NCI-H1694 treated with DMSO at 0.1 percent for 48 hours (cell line): ENCODE measurements around the gene PLD4.
"Not testable (repeated sequence)": the region's sequence is repeated elsewhere in the genome, so short reads cannot be mapped to it uniquely, and the experiment has no call there.

Experiments used
- DNase-seq: peaks from one replicate; lab custom pipeline; 2025; lab: John Stamatoyannopoulos, UW

PLD4 gene, protein sequence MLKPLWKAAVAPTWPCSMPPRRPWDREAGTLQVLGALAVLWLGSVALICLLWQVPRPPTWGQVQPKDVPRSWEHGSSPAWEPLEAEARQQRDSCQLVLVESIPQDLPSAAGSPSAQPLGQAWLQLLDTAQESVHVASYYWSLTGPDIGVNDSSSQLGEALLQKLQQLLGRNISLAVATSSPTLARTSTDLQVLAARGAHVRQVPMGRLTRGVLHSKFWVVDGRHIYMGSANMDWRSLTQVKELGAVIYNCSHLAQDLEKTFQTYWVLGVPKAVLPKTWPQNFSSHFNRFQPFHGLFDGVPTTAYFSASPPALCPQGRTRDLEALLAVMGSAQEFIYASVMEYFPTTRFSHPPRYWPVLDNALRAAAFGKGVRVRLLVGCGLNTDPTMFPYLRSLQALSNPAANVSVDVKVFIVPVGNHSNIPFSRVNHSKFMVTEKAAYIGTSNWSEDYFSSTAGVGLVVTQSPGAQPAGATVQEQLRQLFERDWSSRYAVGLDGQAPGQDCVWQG

DNA sequence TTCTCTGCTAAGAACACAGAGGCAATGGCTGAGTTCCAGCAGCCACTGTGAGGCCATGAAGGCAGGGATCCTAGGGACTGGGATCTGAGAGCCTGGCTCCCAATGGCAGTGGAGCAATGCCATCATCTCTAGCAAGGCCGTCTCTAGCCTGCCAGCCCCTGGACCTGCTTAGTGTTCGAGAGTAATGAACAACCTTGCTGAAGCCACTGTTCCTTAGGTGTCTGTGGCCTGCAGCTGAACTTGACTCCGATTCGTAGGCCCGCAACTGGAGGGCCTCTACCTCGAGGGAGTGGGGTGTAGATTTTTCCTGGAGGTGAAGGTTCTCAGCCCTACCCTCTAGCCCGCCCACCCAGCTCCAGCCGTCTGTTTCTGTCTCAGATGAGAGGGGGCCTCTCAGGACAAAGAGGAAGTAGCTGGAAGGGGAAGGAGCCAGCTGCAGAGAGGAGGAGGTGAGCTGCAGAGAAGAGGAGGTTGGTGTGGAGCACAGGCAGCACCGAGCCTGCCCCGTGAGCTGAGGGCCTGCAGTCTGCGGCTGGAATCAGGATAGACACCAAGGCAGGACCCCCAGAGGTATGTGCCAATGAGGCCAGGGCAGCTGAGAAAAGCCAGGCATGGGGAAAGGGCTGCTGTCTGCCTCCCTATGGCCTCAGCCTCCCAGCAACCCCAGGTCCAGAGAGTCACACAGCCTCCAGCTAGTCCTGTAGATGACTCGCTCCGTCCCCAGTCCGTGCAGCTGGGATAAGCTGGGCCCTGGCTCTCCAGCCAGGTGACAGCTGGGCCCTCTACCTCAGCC, at the start of gene PLD4:
TSS of gene PLD4 (plus strand) at position 459 of the 793 bp plus-strand sequence. CDS start 2,262 bp downstream, outside the sequence.
- DNase-seq: no peak

DNA sequence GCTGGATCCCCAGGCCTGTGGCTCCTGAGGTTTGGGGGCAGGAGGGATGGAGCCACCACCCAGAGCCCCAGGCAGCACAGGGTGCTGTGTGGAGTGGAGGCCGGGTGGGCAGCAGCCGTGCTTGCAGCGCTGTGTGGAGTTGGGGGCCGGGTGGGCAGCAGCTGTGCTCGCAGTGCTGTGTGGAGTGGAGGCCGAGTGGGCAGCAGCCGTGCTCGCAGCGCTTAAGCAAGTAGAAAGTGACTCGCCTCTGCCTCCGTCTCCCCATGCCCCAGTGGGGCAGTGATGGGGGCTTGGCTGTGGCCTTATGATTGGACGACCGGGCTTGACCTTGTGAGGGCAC, 49.3 kb upstream of the PLD4 start:
- DNase-seq: no peak

DNA sequence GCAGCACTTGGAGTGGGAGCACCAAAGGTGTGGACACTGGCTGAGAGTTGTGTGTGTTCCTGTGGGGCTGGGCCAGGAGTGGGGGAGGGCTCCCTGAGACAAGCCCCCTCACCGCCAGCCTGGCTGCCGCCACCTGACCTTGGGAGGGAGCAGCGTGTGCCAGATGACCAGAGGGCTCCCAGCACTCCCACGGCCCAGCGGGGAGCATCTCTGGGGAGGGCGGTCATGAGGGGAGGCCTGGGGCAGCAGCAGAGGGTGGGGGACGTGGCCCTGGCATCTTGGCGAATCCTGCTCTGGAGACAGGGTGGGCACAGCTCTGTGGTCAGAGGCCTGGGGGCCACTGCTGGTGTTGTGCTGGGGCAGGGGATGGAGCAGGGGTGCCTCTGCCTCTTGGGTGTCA, 48.9 kb upstream of the PLD4 start:
- no peak for DNase-seq

DNA sequence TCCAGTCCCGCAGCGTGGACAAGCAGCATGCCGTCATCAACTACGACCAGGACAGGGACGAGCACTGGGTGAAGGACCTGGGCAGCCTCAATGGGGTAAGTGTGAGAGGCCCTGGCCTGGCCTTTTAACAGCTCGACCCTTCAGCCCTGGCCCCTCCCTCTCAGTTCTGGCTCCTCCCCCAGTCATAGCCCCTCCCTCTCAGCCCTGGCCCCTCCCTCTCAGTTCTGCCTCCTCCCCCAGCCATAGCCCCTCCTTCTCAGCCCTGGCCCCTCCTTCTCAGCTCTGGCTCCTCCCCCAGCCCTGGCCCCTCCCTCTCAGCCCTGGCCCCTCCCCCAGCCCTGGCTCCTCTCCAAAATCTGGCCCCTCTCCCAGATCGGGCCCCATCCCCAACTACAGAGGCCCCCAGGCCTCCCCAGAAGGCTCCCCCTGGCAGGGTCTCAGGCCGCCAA, 48.4 kb upstream of the PLD4 start:
- no peak for DNase-seq

DNA sequence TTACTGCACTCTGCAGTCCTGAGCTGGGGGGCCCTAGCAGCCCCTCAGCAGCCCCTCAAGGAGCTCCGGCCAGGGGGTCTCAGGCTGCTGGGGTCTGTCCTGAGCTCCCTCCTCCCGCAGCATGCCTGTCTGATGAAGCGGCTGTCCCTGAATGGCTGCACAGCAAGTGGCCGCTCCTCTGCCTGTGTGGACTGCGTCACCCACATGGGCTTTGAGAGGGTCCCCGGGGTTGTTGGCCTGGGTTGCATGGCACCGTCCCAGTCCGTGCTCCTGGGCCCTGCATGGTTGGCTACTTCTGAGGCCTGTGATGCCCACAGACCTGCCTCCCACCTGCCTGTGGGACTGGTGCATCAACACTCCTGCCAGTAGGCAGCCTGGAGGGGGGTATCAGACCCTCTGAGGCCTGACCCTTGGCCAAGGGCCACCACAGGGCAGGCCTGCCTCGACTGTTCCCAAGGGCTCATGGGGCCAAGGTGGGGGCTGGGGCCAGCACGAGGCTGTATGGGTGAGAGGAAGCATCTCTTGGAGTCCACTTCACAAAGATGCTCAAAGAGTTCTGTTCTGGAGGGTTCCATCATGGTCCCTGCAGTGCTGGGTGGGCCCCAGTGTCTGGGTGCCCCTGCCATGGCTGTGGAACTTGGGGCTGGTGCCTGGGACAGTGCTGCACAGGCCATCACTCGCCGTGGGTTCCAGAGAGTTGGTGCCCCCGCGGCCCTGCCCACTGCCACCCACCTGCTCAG, 47.4 kb upstream of the PLD4 start:
- no peak for DNase-seq

DNA sequence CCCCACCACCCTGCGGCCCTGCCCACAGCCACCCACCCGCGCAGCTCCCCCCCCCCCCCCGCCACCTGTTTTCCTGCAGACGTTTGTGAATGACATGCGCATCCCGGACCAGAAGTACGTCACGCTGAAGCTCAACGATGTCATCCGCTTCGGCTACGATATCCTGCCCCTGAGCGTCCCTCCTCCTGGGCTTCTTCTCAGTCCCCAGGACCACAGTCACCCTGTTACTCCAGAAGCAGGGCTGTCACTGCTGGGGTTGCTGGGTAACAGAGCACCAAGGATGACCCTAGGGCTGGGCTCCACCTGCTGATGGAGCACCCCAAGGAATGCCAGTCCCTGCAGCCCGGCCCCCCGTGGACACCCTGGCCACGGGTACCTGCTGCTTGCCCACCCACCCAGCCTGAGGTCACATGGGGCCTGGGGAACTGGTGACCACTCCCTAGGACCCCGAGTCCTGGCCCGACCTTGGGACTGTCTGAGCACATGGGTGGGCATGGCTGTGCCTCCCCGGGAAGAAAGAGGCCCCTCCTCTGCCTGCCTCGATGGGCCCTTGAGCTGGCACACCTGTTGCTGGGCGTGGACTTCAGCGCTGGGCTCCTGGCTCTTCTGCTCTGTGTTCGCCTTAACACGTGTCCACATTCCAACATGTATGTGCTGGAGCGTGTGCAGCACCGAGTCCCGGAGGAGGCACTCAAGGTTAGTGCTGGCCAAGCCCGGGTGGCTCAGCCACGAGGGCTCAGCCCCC, 46.7 kb upstream of the PLD4 start:
- no peak for DNase-seq

DNA sequence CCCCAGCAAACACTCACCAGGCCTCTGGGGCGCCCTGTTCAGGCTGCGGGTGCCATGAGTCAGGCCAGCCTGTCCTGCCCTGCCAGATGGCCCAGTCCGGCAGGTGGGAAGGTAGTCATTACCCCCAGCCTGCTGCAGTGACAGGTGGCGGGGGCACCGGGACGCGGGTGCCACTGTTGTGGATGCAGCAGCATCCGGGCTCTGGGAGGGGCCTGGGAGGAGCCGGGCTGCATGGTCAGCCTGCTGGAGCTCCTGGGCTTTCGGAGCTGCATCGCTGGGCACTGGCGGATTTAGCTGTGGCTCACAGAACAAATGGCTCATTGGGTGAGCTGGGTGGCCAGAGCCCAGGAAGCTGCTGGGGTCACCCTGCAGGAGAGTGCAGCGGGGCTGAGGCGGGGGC, 46.1 kb upstream of the PLD4 start:
- DNase-seq: peak; percentile 59

DNA sequence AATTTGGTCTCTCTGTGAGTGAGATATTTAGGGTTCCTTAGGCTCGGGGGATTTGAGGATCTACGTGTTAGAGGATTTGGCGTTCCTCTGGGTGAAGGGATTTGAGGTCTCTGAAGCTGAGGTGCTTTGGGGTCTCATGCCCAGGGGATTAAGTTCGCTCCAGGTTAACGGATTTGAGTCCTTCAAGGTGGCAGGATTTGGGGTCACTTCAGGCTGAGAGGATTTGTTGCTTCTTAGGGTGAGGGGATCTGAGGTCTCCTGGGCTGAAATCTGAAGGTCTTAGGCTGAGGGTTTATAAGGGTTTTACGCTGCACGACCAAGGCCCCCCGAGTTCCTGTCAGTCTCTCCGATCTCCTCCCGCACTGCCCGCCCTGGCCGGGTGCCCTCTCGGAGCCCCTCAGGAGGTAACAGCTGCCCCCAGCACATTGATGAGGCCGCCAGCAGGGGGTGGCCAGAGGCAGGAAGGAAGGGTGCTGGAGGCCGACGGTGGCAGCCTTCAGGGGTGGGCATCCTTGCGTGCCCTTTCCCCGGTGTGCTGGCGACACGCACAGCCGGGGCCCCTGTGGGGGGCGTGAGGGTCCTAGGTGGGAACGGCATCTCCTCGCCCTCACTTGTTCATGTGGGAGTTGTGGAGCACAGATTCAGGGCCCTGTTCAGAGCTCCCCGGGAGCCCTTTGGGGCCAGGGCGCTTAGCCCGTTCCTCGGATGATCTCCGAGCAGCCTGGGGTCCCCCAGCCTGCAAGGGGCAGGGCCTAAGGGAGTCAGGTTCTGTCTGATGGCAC, 45.3 kb upstream of the PLD4 start:
- DNase-seq: no peak

DNA sequence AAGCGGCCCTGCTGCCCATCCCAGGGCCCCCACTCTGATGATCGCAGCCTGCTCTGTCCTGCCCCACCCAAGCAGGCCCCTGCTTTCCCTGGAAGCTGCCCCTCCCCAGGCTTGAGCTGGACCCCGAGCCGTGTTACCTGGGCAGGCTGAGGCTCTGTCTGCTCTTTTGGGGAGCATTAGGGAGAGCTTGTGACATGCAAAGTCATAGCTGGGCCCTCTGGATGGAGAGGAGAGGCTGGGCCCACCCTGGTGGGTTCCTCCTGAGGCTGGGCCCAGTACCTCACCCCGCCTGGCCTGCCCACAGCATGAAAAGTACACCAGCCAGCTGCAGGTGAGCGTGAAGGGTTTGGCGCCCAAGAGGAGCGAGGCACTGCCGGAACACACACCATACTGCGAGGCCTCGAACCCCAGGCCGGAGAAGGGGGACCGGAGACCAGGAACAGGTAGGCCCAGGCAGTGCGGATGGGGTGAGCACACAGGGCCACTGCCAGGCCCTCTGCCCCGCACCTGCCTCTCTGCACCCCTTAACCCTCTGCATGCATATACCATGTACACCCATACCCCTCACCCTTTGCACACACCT, 44.6 kb upstream of the PLD4 start:
- no peak for DNase-seq

DNA sequence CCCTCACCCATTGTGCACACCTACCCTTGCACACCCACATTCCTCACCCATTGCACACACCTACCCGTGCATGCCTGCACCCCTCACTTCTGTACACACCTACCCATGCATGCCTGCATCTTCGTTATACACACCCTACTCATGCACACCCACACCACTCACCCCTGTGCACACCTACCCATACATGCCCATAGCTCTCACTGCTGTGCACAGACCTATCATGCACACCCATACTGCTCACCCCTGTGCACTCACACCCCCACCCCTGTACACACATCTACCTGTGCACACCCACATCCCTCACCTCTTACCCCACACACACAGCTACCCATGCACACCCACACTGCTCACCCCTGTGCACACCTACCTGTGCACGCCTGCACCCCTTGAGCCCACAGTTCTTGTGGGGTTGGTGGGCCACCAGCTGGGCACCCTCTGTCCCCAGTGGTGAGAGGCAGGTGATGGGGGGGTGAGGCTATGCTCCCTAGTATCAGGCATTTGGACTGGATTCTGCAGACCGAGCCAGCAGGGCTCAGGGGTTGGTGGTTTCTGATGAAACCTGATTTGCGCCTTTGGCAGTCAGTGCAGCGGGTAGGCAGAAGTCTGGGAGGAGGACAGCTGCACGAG, 44.0 kb upstream of the PLD4 start:
- no peak for DNase-seq

DNA sequence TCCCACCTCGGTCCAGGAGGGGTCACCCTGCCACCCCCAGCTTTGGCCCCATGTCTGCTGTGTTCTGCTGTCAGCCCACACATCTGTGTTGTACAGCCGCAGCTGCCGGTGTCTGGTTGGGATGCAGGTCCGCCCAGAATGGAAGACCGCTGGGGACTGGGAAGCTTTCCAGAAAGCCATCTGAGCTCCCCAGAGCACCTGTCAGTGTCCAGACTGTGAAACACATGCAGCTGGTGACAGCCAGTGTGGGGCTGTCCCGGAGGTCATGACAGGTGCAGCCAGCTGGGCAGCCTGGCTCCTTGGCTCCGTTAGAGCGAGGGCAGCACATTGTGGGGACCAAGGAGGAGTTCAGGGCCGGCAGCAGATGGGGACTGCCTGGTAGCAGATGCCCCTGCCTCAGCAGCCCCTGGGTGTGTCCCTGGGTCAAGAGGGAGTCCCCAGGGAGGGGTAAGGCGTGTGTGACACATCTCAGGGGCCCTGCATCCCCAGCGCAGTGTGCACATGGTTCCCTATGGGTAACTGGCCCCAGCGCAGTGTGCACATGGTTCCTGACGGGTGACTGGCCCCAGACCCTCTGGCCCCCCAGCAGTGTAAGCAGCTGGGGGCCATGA, 43.2 kb upstream of the PLD4 start:
- peak; percentile 99 for DNase-seq

DNA sequence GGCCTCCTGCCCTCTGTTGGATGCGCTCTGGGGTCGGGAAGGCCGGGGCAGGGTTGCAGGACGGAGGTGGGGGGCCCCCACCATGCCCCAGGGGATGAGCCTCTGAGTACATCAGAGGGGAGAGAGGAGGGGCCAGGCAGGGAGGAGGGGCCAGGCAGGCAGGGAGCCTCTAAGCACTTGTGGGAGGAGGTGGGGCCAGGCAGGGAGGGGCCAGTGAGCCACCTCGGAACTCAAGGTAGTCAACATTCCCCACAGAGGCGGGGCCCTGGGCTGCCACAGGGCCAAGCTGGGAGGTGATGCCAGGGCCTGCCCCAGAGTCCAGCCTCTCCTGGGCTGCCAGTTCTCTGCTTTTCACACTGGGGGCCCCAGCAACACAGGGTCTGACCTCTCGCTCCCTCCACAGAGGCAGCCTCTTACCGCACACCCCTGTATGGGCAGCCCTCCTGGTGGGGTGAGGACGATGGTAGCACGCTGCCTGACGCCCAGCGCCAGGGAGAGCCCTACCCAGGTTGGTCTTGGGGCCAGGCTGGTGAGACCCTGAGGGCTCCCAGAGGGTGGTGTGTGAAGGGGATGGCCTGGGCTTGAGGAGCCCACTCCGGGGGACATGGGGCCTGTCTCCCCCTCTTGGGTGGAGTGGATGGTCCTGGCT, 42.2 kb upstream of the PLD4 start:
- DNase-seq: no peak

DNA sequence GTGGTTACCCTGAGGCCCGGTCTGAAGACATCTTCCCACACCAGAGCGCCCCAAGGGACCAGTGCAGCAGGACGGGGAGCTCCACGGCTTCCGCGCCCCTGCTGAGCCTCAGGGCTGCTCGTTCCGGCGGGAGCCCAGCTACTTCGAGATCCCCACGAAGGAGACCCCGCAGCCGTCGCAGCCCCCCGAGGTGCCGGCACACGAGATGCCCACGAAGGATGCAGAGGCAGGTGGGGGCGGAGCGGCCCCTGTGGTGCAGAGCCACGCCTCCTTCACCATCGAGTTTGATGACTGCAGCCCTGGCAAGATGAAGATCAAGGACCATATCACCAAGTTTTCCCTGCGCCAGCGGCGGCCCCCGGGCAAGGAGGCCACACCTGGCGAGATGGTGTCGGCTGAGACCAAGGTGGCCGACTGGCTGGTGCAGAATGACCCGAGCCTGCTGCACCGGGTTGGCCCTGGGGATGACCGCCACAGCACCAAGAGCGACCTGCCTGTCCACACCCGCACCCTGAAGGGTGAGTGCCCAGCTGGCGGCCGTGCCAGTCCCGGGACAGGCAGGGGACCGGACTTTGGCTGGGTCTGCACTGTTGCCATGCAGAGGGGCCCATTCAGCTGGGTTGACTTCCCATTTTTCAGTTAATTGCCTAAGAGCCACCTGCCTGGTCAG, 41.6 kb upstream of the PLD4 start:
- DNase-seq: no peak

DNA sequence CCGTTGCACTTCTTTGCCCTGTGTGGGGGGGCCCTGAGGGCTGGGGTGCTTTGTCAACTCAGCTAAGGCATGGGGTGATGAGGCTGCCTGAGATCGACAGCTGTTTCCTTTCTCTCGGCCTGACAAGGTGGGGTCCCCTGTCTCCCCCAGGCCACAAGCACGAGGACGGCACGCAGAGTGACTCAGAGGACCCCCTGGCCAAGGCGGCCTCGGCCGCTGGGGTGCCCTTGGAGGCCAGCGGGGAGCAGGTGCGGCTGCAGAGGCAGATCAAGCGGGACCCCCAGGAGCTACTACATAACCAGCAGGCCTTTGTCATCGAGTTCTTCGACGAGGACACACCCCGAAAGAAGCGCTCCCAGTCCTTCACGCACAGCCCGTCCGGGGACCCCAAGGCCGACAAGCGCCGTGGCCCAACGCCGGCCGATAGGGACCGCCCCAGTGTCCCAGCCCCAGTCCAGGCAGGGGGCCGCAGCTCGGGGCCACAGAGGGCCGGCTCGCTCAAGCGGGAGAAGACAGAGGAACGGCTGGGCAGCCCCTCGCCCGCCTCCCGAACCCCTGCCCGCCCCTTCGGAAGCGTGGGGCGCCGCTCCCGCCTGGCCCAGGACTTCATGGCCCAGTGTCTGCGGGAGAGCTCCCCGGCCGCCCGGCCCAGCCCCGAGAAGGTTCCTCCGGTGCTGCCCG, 40.9 kb upstream of the PLD4 start:
- no peak for DNase-seq

DNA sequence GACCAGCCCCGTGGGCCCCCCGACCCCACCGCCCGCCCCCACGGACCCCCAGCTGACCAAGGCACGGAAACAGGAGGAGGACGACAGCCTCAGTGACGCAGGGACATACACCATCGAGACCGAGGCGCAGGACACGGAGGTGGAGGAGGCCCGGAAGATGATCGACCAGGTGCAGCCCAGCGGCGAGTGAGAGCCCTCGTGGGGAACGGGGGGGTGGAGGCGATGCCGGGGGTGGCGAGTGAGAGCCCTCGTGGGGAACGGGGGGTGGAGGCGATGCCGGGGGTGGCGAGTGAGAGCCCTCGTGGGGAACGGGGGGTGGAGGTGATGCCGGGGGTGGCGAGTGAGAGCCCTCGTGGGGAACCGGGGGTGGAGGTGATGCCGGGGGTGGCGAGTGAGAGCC, 40.3 kb upstream of the PLD4 start:
- not testable (repeated sequence) for DNase-seq

DNA sequence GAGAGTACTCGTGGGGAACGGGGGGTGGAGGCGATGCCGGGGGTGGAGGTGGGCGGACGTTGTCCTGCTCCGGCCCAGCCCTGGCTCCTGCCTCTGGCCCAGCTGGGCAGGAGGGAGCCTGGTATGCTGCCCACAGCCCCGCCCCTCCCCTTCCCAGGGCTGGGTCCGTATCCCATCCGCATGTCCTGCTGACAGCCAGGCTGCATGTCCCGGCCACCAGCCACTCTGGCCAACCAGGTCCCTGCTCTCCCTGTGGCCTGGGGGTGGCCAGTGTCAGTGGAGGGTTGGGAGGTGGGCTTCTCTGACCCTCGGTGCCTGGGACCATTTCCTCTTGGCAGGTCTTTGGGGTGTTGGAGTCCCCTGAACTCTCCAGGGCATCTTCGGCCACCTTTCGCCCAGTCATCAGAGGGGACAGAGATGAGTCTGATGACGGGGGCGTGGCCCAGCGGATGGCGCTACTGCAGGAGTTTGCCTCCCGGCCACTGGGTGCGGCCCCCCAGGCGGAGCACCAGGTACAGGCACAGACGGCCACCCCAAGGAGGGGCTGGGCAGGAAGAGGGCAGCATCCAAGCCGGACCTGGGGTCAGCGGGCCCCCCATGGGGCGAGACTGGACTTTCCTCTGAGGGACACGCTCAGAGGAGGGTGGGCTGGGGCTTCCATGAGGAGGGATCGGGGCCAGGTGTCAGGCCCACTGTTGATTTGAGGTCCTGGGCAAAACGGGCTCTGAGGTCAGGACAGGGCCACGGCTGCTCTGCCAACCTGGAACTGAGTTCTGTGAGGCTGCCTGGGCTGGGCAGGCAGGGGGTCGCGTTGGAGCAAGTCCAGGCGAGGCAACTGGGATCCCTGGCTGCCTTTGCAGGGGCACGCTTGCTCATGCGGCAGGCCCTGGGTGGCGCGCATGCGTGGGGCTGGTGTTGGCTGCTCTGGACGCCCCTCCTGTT, 39.4 kb upstream of the PLD4 start:
- DNase-seq: no peak
